K562 (cell line): ENCODE measurements around the gene ASPRV1. TPM values are rescaled to one million over a fixed set of nuclear protein-coding genes. Genes with fewer than 3 reads are reported as not detected.

Experiments used
- ARID1B ChIP-seq: fragments of 450-650 bp; IDR thresholded peaks from 2 replicates; pipeline ENCODE4 v1.6.1; 2016; ENCODE audit warnings: antibody characterized with exemption, mild to moderate bottlenecking, inconsistent platforms
- CTBP1 ChIP-seq: fragments of 450-650 bp; IDR thresholded peaks from 2 replicates; pipeline ENCODE4 v1.6.1; 2016; ENCODE audit warnings: borderline replicate concordance
- FOXM1 ChIP-seq, 2 experiments: fragments of 450-650 bp in 1 of 2; sonication (generic) in 1 of 2; formaldehyde crosslinking in 1 of 2; IDR thresholded peaks; 2 replicates each; pipeline versions ENCODE4 v1.6.1 to v1.9.0; 2017 to 2022; ENCODE audit warnings: low read depth in 2 of 2, mild to moderate bottlenecking in 2 of 2, missing genetic modification reagents in 1 of 2, moderate library complexity in 1 of 2
- NFE2L1 ChIP-seq: fragments of 450-650 bp; IDR thresholded peaks from 2 replicates; pipeline ENCODE4 v1.6.1; 2016; ENCODE audit warnings: missing genetic modification characterization, low read depth, mild to moderate bottlenecking, missing compliant biosample characterization, moderate library complexity, borderline replicate concordance
- NR1H2 ChIP-seq: sonication (generic); formaldehyde crosslinking; IDR thresholded peaks from 2 replicates; pipeline ENCODE4 v1.4.0; 2020; ENCODE audit warnings: mild to moderate bottlenecking, missing genetic modification reagents
- RB1 ChIP-seq: fragments of 450-650 bp; IDR thresholded peaks from 2 replicates; pipeline ENCODE4 v1.6.1; 2017; ENCODE audit warnings: low read depth, mild to moderate bottlenecking
- SRSF1 ChIP-seq: fragments of 200-400 bp; formaldehyde crosslinking; IDR thresholded peaks from 2 replicates; pipeline ENCODE4 v1.6.1; 2017; ENCODE audit warnings: mild to moderate bottlenecking, low read depth, low read length, moderate library complexity
- TEAD4 ChIP-seq, 2 experiments: sonication (generic) in 1 of 2; formaldehyde crosslinking in 1 of 2; IDR thresholded peaks; 2 replicates each; pipeline versions ENCODE4 v1.6.1 to v1.8.0; 2012 to 2022; ENCODE audit warnings: borderline replicate concordance in 1 of 2, inconsistent platforms in 1 of 2, low read length in 1 of 2, mild to moderate bottlenecking in 1 of 2, missing genetic modification reagents in 1 of 2
- WHSC1 ChIP-seq: IDR thresholded peaks from one replicate; pipeline ENCODE4 v1.6.1; 2012; ENCODE audit warnings: low read length, control low read depth, inconsistent platforms
- ZNF644 ChIP-seq: fragments of 200-800 bp; sonication (Bioruptor generic); IDR thresholded peaks from 2 replicates; pipeline ENCODE4 v1.6.1; 2016; ENCODE audit warnings: low read depth, missing genetic modification characterization, missing compliant biosample characterization
- ZNF707 ChIP-seq: fragments of 250-450 bp; sonication (Bioruptor Pico); conservative IDR thresholded peaks from 2 replicates; pipeline ENCODE4 v1.8.0; 2022; ENCODE audit warnings: inconsistent platforms, mild to moderate bottlenecking, moderate library complexity
- ZNF778 ChIP-seq: fragments of 450-650 bp; formaldehyde crosslinking; IDR thresholded peaks from 2 replicates; pipeline ENCODE4 v1.4.0; 2020; ENCODE audit warnings: mild to moderate bottlenecking, moderate library complexity
- ZNF785 ChIP-seq: fragments of 250-450 bp; sonication (Bioruptor Pico); IDR thresholded peaks from 2 replicates; pipeline ENCODE4 v1.4.0; 2020; ENCODE audit warnings: mild to moderate bottlenecking
- polyA plus RNA-seq, 8 experiments: library from polyadenylated mRNA; depleted of rRNA in 4 of 8; stranded (reverse) in 5 of 8; unstranded in 3 of 8; fragments of >200 nt; fragmentation: Nextera tagmentation in 2 of 8; fragmentation: Illumina TruSeq in 1 of 8; extraction: Ambion mirVana in 2 of 8; extraction: Trizol in 1 of 8; gene quantifications; 2 replicates each; pipeline versions ENCODE4 v1.2.1 to v1.2.3, GENCODE V29; 2011 to 2014; ENCODE audit warnings: inconsistent platforms in 1 of 8, missing spikeins in 1 of 8
- total RNA-seq, 7 experiments: library from RNA; depleted of rRNA in 6 of 7; stranded (reverse); fragments of >200 nt in 6 of 7; fragmentation: Illumina TruSeq in 2 of 7; extraction: Trizol in 2 of 7; gene quantifications; 2 replicates each; pipeline versions ENCODE4 v1.2.1 to v1.2.3, GENCODE V29; 2011 to 2021; ENCODE audit warnings: low replicate concordance in 1 of 7
- TF ChIP-seq, protein P1 (sequence below), 2 experiments: fragments of 150-350 bp in 1 of 2; IDR thresholded peaks; 2 replicates each; pipeline ENCODE4 v1.6.1; 2012 to 2016; ENCODE audit warnings: low read depth in 2 of 2, low read length in 2 of 2, mild to moderate bottlenecking in 1 of 2, moderate library complexity in 1 of 2
- TF ChIP-seq, protein P2 (sequence below), 3 experiments: fragments of 200-800 bp in 1 of 3; fragments of 250-450 bp in 1 of 3; fragments of 450-650 bp in 1 of 3; sonication (Bioruptor Pico) in 1 of 3; sonication (Bioruptor generic) in 1 of 3; formaldehyde crosslinking in 1 of 3; IDR thresholded peaks; 2 replicates each; pipeline versions ENCODE4 v1.6.1 to v1.8.0; 2016 to 2022; ENCODE audit warnings: mild to moderate bottlenecking in 2 of 3, missing genetic modification characterization in 2 of 3, missing compliant biosample characterization in 1 of 3, moderate library complexity in 1 of 3
- TF ChIP-seq, protein P3 (sequence below): sonication (generic); formaldehyde crosslinking; IDR thresholded peaks from 2 replicates; pipeline ENCODE4 v1.8.0; 2022; ENCODE audit warnings: mild to moderate bottlenecking, missing genetic modification reagents

Gene ASPRV1
- total and polyA plus RNA-seq, 9 of the 15 experiments (the other 6 are each of a cell fraction or from before 2014, with no cell fraction given), result 0.17 to 0.72 (median 0.47) TPM; not detected in 1

DNA sequence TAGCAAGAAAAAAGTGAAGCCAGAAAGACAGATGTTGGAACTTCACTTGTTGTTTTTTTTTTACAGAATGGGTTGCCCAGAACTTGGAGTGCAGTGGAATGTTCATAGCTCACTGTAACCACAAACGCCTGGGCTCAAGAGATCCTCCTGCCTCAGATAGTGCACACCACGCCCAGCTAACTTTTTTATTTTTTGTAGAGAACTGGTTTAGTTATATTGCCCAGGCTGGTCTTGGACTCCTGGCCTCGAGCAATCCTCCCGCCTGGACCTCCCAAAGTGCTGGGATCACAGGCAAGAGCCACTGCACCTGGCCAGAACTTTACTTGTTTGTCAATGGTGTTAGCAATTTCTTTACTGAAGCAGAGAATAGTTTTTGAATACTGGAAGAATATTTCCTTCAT lies 11.9 kb upstream of the ASPRV1 start (continued):
- TF ChIP-seq NFE2L1 (tag) (no peak), ZNF644 (tag) (no peak; the same call in 1 of the 2 replicates), ZNF707 (CRISPR knock-in tag) (no peak), FOXM1 (IDR thresholded peaks at IDR 0.05; ENCODE audit: low read depth) (peak; percentile 52), FOXM1 (CRISPR knock-in tag; IDR thresholded peaks at IDR 0.05; ENCODE audit: low read depth) (no peak), TEAD4 (IDR thresholded peaks at IDR 0.05; ENCODE audit: low read length) (peak; percentile 93), TEAD4 (CRISPR knock-in tag; IDR thresholded peaks at IDR 0.05; ENCODE audit: borderline replicate concordance) (no peak), ZNF785 (CRISPR knock-in tag) (no peak), RB1 (no peak), SRSF1 (no peak), ARID1B (peak; percentile 87), CTBP1 (peak; percentile 19; the same call in 1 of the 2 replicates), NR1H2 (no peak), ZNF778 (CRISPR knock-in tag) (no peak), WHSC1 (no peak)
- TF ChIP-seq, protein P1, sequence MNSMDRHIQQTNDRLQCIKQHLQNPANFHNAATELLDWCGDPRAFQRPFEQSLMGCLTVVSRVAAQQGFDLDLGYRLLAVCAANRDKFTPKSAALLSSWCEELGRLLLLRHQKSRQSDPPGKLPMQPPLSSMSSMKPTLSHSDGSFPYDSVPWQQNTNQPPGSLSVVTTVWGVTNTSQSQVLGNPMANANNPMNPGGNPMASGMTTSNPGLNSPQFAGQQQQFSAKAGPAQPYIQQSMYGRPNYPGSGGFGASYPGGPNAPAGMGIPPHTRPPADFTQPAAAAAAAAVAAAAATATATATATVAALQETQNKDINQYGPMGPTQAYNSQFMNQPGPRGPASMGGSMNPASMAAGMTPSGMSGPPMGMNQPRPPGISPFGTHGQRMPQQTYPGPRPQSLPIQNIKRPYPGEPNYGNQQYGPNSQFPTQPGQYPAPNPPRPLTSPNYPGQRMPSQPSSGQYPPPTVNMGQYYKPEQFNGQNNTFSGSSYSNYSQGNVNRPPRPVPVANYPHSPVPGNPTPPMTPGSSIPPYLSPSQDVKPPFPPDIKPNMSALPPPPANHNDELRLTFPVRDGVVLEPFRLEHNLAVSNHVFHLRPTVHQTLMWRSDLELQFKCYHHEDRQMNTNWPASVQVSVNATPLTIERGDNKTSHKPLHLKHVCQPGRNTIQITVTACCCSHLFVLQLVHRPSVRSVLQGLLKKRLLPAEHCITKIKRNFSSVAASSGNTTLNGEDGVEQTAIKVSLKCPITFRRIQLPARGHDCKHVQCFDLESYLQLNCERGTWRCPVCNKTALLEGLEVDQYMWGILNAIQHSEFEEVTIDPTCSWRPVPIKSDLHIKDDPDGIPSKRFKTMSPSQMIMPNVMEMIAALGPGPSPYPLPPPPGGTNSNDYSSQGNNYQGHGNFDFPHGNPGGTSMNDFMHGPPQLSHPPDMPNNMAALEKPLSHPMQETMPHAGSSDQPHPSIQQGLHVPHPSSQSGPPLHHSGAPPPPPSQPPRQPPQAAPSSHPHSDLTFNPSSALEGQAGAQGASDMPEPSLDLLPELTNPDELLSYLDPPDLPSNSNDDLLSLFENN (IDR thresholded peaks at IDR 0.05; ENCODE audit: low read depth in 2 of 2, low read length in 2 of 2), result 0 out of 4 replicates have a peak, but pooled peaks of 1 of the 2 experiments have one; percentile 41
- TF ChIP-seq, protein P2, sequence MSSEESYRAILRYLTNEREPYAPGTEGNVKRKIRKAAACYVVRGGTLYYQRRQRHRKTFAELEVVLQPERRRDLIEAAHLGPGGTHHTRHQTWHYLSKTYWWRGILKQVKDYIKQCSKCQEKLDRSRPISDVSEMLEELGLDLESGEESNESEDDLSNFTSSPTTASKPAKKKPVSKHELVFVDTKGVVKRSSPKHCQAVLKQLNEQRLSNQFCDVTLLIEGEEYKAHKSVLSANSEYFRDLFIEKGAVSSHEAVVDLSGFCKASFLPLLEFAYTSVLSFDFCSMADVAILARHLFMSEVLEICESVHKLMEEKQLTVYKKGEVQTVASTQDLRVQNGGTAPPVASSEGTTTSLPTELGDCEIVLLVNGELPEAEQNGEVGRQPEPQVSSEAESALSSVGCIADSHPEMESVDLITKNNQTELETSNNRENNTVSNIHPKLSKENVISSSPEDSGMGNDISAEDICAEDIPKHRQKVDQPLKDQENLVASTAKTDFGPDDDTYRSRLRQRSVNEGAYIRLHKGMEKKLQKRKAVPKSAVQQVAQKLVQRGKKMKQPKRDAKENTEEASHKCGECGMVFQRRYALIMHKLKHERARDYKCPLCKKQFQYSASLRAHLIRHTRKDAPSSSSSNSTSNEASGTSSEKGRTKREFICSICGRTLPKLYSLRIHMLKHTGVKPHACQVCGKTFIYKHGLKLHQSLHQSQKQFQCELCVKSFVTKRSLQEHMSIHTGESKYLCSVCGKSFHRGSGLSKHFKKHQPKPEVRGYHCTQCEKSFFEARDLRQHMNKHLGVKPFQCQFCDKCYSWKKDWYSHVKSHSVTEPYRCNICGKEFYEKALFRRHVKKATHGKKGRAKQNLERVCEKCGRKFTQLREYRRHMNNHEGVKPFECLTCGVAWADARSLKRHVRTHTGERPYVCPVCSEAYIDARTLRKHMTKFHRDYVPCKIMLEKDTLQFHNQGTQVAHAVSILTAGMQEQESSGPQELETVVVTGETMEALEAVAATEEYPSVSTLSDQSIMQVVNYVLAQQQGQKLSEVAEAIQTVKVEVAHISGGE (CRISPR knock-in tag; IDR thresholded peaks at IDR 0.05), result peak in 1 of 3 experiments; percentile 58; a peak in 1 of 6 replicates
- TF ChIP-seq, protein P3, sequence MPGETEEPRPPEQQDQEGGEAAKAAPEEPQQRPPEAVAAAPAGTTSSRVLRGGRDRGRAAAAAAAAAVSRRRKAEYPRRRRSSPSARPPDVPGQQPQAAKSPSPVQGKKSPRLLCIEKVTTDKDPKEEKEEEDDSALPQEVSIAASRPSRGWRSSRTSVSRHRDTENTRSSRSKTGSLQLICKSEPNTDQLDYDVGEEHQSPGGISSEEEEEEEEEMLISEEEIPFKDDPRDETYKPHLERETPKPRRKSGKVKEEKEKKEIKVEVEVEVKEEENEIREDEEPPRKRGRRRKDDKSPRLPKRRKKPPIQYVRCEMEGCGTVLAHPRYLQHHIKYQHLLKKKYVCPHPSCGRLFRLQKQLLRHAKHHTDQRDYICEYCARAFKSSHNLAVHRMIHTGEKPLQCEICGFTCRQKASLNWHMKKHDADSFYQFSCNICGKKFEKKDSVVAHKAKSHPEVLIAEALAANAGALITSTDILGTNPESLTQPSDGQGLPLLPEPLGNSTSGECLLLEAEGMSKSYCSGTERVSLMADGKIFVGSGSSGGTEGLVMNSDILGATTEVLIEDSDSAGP, result no peak
